Measurements from ENCODE around the gene MS4A4A.
"Not testable (repeated sequence)": the region's sequence is repeated elsewhere in the genome, so short reads cannot be mapped to it uniquely, and the experiment has no call there.

MS4A4A gene

DNA sequence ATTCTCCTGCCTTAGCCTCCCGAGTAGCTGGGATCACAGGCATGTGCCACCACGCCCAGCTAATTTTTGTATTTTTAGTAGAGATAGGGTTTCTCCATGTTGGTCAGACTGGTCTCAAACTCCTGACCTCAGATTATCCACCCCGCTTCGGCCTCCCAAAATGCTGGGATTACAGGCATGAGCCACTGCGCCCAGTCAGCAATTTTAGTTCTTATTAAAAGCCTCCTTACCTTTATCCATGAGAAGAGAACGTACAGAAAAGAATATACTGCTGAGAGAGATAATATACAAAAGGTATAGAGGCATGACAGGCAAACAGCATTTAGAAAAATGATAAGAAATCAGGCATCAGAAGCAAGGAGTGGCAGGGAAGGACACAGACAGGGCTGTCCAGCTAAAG, 21.4 kb downstream of the MS4A4A start:
- not testable (repeated sequence) for DNase-seq (ENCODE audit: low read depth, low spot score); H3K27me3 ChIP-seq (ENCODE audit: control insufficient read depth, insufficient read depth, low read length); H3K4me3 ChIP-seq (ENCODE audit: low read length); H3K27ac ChIP-seq (ENCODE audit: low read length); H3K9me3 ChIP-seq (ENCODE audit: control insufficient read depth, insufficient read depth, low read length); H3K4me1 ChIP-seq (ENCODE audit: control insufficient read depth, insufficient read depth, low read length); H3K36me3 ChIP-seq (ENCODE audit: control insufficient read depth, insufficient read depth, low read length)
- no CpG with 5 or more reads among the region's 6 CpGs for WGBS (ENCODE audit: insufficient coverage, insufficient read length)

GRCh38 chr11:60303661-60304060, 23.2 kb downstream of the MS4A4A start:
- Histone ChIP-seq H3K4me1 (ENCODE audit: control insufficient read depth, insufficient read depth, low read length) (no peaks in the 10 kb centered on the region), H3K27me3 (ENCODE audit: control insufficient read depth, insufficient read depth, low read length) (no peaks in the 10 kb centered on the region), H3K4me3 (ENCODE audit: low read length) (no peak overlapping the region), H3K9me3 (ENCODE audit: control insufficient read depth, insufficient read depth, low read length) (no peaks in the 10 kb centered on the region), H3K36me3 (ENCODE audit: control insufficient read depth, insufficient read depth, low read length) (no peaks in the 10 kb centered on the region), H3K27ac (ENCODE audit: low read length) (no peak overlapping the region)
- no peak for DNase-seq (ENCODE audit: low read depth, low spot score)
- WGBS (ENCODE audit: insufficient coverage, insufficient read length), result no CpG with 5 or more reads among the region's 5 CpGs

DNA sequence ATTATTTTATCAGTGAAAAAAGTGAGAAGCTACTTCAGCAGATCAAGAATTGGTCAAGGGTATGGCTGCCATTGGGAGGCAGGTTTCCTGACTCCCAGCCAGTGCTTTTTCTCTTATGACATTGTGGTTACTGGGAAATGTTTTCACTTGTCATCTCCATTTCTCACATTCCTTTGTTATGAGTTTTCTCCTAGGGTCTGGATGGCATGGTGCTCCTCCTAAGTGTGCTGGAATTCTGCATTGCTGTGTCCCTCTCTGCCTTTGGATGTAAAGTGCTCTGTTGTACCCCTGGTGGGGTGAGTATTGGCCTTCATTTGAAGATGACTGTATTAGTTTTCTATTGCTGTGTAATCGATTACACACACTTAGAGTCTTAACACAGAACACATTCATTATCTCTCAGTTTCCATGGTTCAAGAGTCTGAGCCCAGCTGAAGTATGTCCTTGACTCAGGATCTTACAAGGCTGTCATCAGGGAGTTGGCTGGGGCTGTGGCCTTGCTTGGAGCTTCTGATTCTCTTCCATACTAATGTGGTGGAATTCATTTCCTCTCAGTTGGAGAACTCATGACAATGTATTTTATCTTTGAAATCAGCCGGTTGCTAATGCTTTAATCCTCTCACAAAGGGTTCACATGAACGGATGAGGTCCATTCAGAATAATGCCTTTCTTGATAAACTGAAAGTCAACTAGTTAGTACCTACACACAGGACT, 25.6 kb downstream of the MS4A4A start:
- Histone ChIP-seq H3K36me3 (ENCODE audit: control insufficient read depth, insufficient read depth, low read length) (no peaks in the 10 kb centered on the region), H3K4me1 (ENCODE audit: control insufficient read depth, insufficient read depth, low read length) (no peaks in the 10 kb centered on the region), H3K4me3 (ENCODE audit: low read length) (no peak overlapping the region), H3K27me3 (ENCODE audit: control insufficient read depth, insufficient read depth, low read length) (no peaks in the 10 kb centered on the region), H3K27ac (ENCODE audit: low read length) (no peak overlapping the region), H3K9me3 (ENCODE audit: control insufficient read depth, insufficient read depth, low read length) (no peaks in the 10 kb centered on the region)
- no peak for DNase-seq (ENCODE audit: low read depth, low spot score)
- WGBS (ENCODE audit: insufficient coverage, insufficient read length), result no CpG with 5 or more reads among the region's 3 CpGs

DNA sequence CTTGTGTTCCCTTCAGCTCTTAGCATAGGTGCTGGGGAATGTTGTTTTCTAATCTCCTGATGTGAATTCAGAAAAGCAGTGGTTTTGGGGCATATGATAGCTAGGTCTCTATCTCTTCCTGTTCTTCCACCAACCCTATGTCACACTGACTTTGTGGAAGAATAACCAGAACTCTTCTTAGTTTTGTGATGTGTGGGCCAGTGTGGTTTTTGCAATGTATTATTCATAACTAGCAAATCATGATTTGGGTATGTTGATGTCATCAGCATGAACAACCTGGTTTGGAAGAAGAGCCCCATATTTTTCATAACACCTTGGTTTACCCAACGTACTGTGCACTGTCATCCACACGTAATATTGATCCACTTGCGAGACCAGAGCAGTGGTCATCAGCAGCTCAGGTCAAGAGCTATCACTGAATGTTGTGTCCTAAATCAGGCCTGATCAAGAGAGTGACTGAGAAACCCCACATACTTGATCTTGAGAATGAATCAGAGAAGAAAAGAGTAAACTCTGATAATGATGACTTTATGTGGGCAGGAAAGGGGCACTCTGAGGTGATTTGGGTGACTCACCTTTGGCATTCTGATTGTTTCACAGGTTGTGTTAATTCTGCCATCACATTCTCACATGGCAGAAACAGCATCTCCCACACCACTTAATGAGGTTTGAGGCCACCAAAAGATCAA, 27.2 kb downstream of the MS4A4A start:
- Histone ChIP-seq H3K27ac (ENCODE audit: low read length) (no peak overlapping the region), H3K4me3 (ENCODE audit: low read length) (no peak overlapping the region), H3K27me3 (ENCODE audit: control insufficient read depth, insufficient read depth, low read length) (no peaks in the 10 kb centered on the region), H3K4me1 (ENCODE audit: control insufficient read depth, insufficient read depth, low read length) (no peaks in the 10 kb centered on the region), H3K36me3 (ENCODE audit: control insufficient read depth, insufficient read depth, low read length) (no peaks in the 10 kb centered on the region), H3K9me3 (ENCODE audit: control insufficient read depth, insufficient read depth, low read length) (no peaks in the 10 kb centered on the region)
- no peak for DNase-seq (ENCODE audit: low read depth, low spot score)
- WGBS (ENCODE audit: insufficient coverage, insufficient read length), result no CpG with 5 or more reads among the region's 3 CpGs

DNA sequence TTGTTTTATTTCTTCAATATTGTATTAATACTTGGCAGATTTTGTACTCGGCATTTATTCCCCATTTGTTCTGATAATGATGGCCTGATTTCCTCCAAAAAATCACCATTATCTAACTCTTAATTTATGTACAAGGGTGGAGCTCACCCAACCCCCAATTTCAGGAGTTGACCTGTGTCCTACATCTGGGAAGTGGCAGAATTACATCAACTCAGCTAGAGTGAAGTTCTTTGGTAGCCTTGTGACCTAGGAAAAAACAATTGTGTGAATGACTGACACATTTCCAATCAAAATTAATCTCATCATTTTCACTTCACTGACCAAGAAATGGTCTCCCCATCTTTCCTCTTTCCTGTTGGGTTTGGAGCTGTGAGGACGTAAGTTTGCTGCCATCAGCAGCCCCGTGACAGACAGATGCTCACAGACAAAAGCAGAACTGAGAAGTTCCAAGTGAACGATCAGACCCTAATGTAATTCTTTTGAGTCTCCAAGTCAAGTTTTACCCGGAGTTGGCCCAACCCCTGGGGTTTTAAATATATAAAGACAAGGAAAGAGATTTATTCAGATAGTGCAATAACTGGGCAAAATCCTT, 30.0 kb downstream of the MS4A4A start:
- H3K9me3 ChIP-seq (ENCODE audit: control insufficient read depth, insufficient read depth, low read length), result no peaks in the 10 kb centered on the region
- DNase-seq (ENCODE audit: low read depth, low spot score), result no peak
- no CpG with 5 or more reads among the region's 5 CpGs for WGBS (ENCODE audit: insufficient coverage, insufficient read length)
- no peaks in the 10 kb centered on the region for H3K36me3 ChIP-seq (ENCODE audit: control insufficient read depth, insufficient read depth, low read length)
- H3K4me3 ChIP-seq (ENCODE audit: low read length), result no peak overlapping the region
- no peaks in the 10 kb centered on the region for H3K4me1 ChIP-seq (ENCODE audit: control insufficient read depth, insufficient read depth, low read length)
- no peak overlapping the region for H3K27ac ChIP-seq (ENCODE audit: low read length)
- no peaks in the 10 kb centered on the region for H3K27me3 ChIP-seq (ENCODE audit: control insufficient read depth, insufficient read depth, low read length)

DNA sequence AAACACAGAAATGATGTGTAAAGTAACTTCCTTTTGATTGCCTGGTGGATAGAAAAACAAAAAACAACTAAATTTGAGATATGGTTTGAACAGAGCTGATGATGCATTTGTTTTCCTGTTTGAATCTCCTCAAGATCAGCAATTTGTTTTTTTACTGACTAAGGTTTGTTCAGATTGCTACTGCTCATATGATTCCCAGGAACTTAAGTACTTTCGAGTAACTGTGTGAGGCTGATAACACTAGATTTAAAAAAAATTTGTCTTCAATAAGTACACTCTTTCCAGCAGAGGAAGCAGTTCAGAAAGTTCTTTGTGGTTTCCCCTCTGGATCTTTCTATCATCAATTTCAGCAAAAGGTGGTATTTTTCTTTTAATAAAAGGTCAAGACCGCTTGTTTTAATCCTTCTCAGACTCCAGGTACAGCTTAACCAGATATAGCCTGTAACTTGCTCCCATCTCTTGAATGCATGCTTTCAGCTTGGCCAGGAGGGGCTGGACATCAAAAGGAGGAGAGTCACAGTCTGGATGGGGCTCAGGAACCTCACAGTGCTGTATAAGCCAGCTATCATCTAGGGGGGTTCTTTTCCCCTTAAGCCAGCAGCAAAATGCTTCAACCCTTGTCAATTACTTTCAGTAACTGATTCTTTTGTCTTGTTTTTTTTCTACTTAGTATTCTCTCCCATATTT, 34.3 kb downstream of the MS4A4A start:
- H3K4me3 ChIP-seq (ENCODE audit: low read length), result no peak overlapping the region
- no CpG with 5 or more reads among the region's 2 CpGs for WGBS (ENCODE audit: insufficient coverage, insufficient read length)

GRCh38 chr11:60315871-60316270, 35.4 kb downstream of the MS4A4A start:
- DNase-seq (ENCODE audit: low read depth, low spot score), result no peak
- H3K4me3 ChIP-seq (ENCODE audit: low read length), result no peak overlapping the region
- H3K27me3 ChIP-seq (ENCODE audit: control insufficient read depth, insufficient read depth, low read length), result no peaks in the 10 kb centered on the region
- H3K4me1 ChIP-seq (ENCODE audit: control insufficient read depth, insufficient read depth, low read length), result no peaks in the 10 kb centered on the region
- no peaks in the 10 kb centered on the region for H3K9me3 ChIP-seq (ENCODE audit: control insufficient read depth, insufficient read depth, low read length)
- no peaks in the 10 kb centered on the region for H3K36me3 ChIP-seq (ENCODE audit: control insufficient read depth, insufficient read depth, low read length)
- no peak overlapping the region for H3K27ac ChIP-seq (ENCODE audit: low read length)

More for the DNA sequence above, 34.3 kb downstream of the MS4A4A start:
- Histone ChIP-seq H3K27ac (ENCODE audit: low read length) (no peak overlapping the region), H3K4me1 (ENCODE audit: control insufficient read depth, insufficient read depth, low read length) (no peaks in the 10 kb centered on the region), H3K27me3 (ENCODE audit: control insufficient read depth, insufficient read depth, low read length) (no peaks in the 10 kb centered on the region), H3K9me3 (ENCODE audit: control insufficient read depth, insufficient read depth, low read length) (no peaks in the 10 kb centered on the region), H3K36me3 (ENCODE audit: control insufficient read depth, insufficient read depth, low read length) (no peaks in the 10 kb centered on the region)
- DNase-seq (ENCODE audit: low read depth, low spot score), result no peak

GRCh38 chr11:60316317-60316716, 35.9 kb downstream of the MS4A4A start:
- H3K4me1 ChIP-seq (ENCODE audit: control insufficient read depth, insufficient read depth, low read length), result no peaks in the 10 kb centered on the region
- no peaks in the 10 kb centered on the region for H3K27me3 ChIP-seq (ENCODE audit: control insufficient read depth, insufficient read depth, low read length)
- H3K4me3 ChIP-seq (ENCODE audit: low read length), result no peak overlapping the region
- H3K36me3 ChIP-seq (ENCODE audit: control insufficient read depth, insufficient read depth, low read length), result no peaks in the 10 kb centered on the region
- no peaks in the 10 kb centered on the region for H3K9me3 ChIP-seq (ENCODE audit: control insufficient read depth, insufficient read depth, low read length)
- no peak overlapping the region for H3K27ac ChIP-seq (ENCODE audit: low read length)
- no peak for DNase-seq (ENCODE audit: low read depth, low spot score)
- WGBS (ENCODE audit: insufficient coverage, insufficient read length), result no CpG with 5 or more reads among the region's 2 CpGs

DNA sequence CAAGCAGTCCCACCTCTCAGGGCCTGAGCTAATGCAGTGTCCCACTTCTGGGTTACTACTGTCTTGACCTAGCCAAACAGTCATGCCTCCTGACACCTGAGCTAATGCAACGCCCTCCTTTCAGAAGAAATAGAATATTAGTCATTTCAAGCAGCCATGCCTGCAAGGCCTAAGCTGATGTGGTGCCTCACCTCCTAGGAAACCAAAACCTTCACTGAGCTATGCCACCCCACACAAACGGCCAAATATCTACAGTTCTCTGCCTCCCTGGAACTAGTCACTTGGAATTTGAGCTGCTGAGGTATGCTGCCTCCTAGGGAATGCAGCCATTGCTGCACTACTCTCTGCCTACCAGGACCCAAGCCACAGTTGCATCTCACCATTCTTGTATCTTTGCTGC, 38.3 kb downstream of the MS4A4A start:
- no CpG with 5 or more reads among the region's 2 CpGs for WGBS (ENCODE audit: insufficient coverage, insufficient read length)
- no peaks in the 10 kb centered on the region for H3K9me3 ChIP-seq (ENCODE audit: control insufficient read depth, insufficient read depth, low read length)
- no peak for DNase-seq (ENCODE audit: low read depth, low spot score)

DNA sequence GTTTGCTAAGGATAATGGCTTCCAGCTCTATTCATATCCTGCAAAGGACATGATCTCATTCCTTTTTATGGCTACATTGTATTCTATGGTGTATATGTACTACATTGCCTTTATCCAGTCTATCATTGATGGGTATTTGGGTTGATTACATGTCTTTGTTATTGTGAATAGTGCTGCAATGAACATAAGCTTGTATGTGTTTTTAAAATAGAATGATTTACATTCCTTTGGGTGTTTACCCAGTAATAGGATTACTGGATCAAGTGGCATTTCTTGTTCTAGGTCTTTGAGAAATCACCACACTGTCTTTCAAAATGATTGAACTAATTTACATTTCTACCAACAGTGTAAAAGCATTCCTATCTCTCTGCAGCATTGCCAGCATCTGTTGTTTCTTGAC, 40.6 kb downstream of the MS4A4A start:
- Histone ChIP-seq H3K4me3 (ENCODE audit: low read length) (no peak overlapping the region), H3K9me3 (ENCODE audit: control insufficient read depth, insufficient read depth, low read length) (no peaks in the 10 kb centered on the region), H3K36me3 (ENCODE audit: control insufficient read depth, insufficient read depth, low read length) (no peaks in the 10 kb centered on the region), H3K27me3 (ENCODE audit: control insufficient read depth, insufficient read depth, low read length) (no peaks in the 10 kb centered on the region), H3K4me1 (ENCODE audit: control insufficient read depth, insufficient read depth, low read length) (no peaks in the 10 kb centered on the region), H3K27ac (ENCODE audit: low read length) (no peak overlapping the region)
- no peak for DNase-seq (ENCODE audit: low read depth, low spot score)

More for the DNA sequence above, 38.3 kb downstream of the MS4A4A start:
- no peaks in the 10 kb centered on the region for H3K27me3 ChIP-seq (ENCODE audit: control insufficient read depth, insufficient read depth, low read length)
- no peak overlapping the region for H3K27ac ChIP-seq (ENCODE audit: low read length)
- no peak overlapping the region for H3K4me3 ChIP-seq (ENCODE audit: low read length)
- H3K36me3 ChIP-seq (ENCODE audit: control insufficient read depth, insufficient read depth, low read length), result no peaks in the 10 kb centered on the region
- H3K4me1 ChIP-seq (ENCODE audit: control insufficient read depth, insufficient read depth, low read length), result no peaks in the 10 kb centered on the region
